Hepatocyte (in vitro differentiated cells): Measurements from ENCODE around the gene FFAR4. TPM values are rescaled to one million over a fixed set of nuclear protein-coding genes. Genes with fewer than 3 reads are reported as not detected.
A peak's percentile ranks its signal among the peaks of the same experiment; 100 is the strongest.

Experiments
- DNase-seq: peaks from one replicate; pipeline ENCODE4 v3.0.0-alpha.2; 2016; ENCODE audit warnings: low spot score
- H2AFZ ChIP-seq: fragments of 200-600 bp; sonication (generic); 2 replicates; pipeline ENCODE4 v1.6.0; 2016; ENCODE audit warnings: antibody characterized with exemption, mild to moderate bottlenecking
- H3K27ac ChIP-seq: fragments of 200-600 bp; sonication (generic); 2 replicates; pipeline ENCODE4 v1.5.1; 2016; ENCODE audit warnings: mild to moderate bottlenecking
- H3K27me3 ChIP-seq: fragments of 200-600 bp; sonication (generic); 2 replicates; pipeline ENCODE4 v1.6.1; 2016
- H3K36me3 ChIP-seq: fragments of 200-600 bp; sonication (generic); replicated peaks from 2 replicates; pipeline ENCODE4 v1.5.1; 2016; ENCODE audit warnings: low read depth; ENCODE audit not compliant: insufficient read depth
- H3K4me1 ChIP-seq: fragments of 200-600 bp; sonication (generic); 2 replicates; pipeline ENCODE4 v1.5.1; 2016; ENCODE audit warnings: mild to moderate bottlenecking, moderate library complexity; ENCODE audit not compliant: insufficient read depth
- H3K4me2 ChIP-seq: fragments of 200-600 bp; sonication (generic); 2 replicates; pipeline ENCODE4 v1.6.0; 2016
- H3K4me3 ChIP-seq: fragments of 200-600 bp; sonication (generic); 2 replicates; pipeline ENCODE4 v1.5.1; 2016; ENCODE audit warnings: mild to moderate bottlenecking
- H3K79me2 ChIP-seq: fragments of 200-600 bp; sonication (generic); 2 replicates; pipeline ENCODE4 v1.6.0; 2017; ENCODE audit warnings: mild to moderate bottlenecking
- H3K9me2 ChIP-seq: fragments of 200-600 bp; sonication (generic); replicated peaks from 2 replicates; pipeline ENCODE4 v1.6.0; 2017; ENCODE audit warnings: mild to moderate bottlenecking; ENCODE audit not compliant: insufficient read depth
- H3K9me3 ChIP-seq: fragments of 200-600 bp; sonication (generic); 2 replicates; pipeline ENCODE4 v1.5.1; 2016; ENCODE audit warnings: low read depth, mild to moderate bottlenecking
- H4K20me1 ChIP-seq: fragments of 200-600 bp; sonication (generic); 2 replicates; pipeline ENCODE4 v1.6.0; 2016; ENCODE audit warnings: mild to moderate bottlenecking; ENCODE audit not compliant: insufficient read depth, poor library complexity, severe bottlenecking
- CTCF ChIP-seq: fragments of 200-600 bp; sonication (generic); IDR thresholded peaks from 2 replicates; pipeline ENCODE4 v1.5.1; 2016; ENCODE audit warnings: antibody characterized with exemption, mild to moderate bottlenecking; ENCODE audit not compliant: poor library complexity
- EZH2 ChIP-seq: fragments of 200-600 bp; sonication (generic); IDR thresholded peaks from 2 replicates; pipeline ENCODE4 v1.6.1; 2016; ENCODE audit warnings: antibody characterized with exemption, mild to moderate bottlenecking, borderline replicate concordance
- EZH2phosphoT487 ChIP-seq: fragments of 200-600 bp; sonication (generic); IDR thresholded peaks from one replicate; pipeline ENCODE4 v1.6.1; 2018; ENCODE audit warnings: antibody characterized with exemption, mild to moderate bottlenecking, low read depth, moderate library complexity; ENCODE audit not compliant: unreplicated experiment, severe bottlenecking
- WGBS: methylation state at CpG from one replicate; pipeline ENCODE4 v1.1.6; 2016; ENCODE audit warnings: low lambda C conversion rate; ENCODE audit errors: missing lambda C conversion rate; 5-methylcytosine and 5-hydroxymethylcytosine counted together
- polyA plus RNA-seq: library from polyadenylated mRNA; unstranded; fragments of >200 nt; fragmentation: Nextera tagmentation; extraction: Ambion mirVana; gene quantifications from 2 replicates; pipeline ENCODE4 v1.2.1, GENCODE V29; 2016
- total RNA-seq: library from RNA; depleted of rRNA; stranded (reverse); fragments of >200 nt; gene quantifications from 2 replicates; pipeline ENCODE4 v1.2.3, GENCODE V29; 2014

The FFAR4 gene
- total and polyA plus RNA-seq, 2 experiments from 2014 or later = 0.53 TPM; not detected in 1

- WGBS = 88% methylated on average over 9 of the region's 9 CpGs
- Histone ChIP-seq H3K79me2 (no peaks in the 10 kb centered on the region), H3K4me3 (no peak overlapping the region), H3K9me2 (no peaks in the 10 kb centered on the region), H3K27me3 (peaks cover 4% of the 10 kb centered on the region), H4K20me1 (no peaks in the 10 kb centered on the region), H3K4me1 (peaks cover 9% of the 10 kb centered on the region), H3K36me3 (no peaks in the 10 kb centered on the region), H3K9me3 (no peaks in the 10 kb centered on the region), H3K4me2 (no peak overlapping the region), H2AFZ (no peak overlapping the region), H3K27ac (no peak overlapping the region)
- DNase-seq = no peak
- TF ChIP-seq CTCF (no peak), EZH2phosphoT487 (no peak), EZH2 (no peak)
Measured at GRCh38 chr10:93559490-93559889, 7.0 kb upstream of the FFAR4 start.

- H3K9me3 ChIP-seq = no peaks in the 10 kb centered on the region
- H3K4me2 ChIP-seq = no peak overlapping the region
- peaks cover 1% of the 10 kb centered on the region for H3K4me1 ChIP-seq
- no peak overlapping the region for H3K27ac ChIP-seq
- H3K79me2 ChIP-seq = no peaks in the 10 kb centered on the region
- H3K9me2 ChIP-seq = no peaks in the 10 kb centered on the region
- H3K36me3 ChIP-seq = no peaks in the 10 kb centered on the region
- DNase-seq = no peak
- WGBS = 95% methylated on average over 6 of the region's 6 CpGs
- H3K27me3 ChIP-seq = peaks cover 15% of the 10 kb centered on the region
- H3K4me3 ChIP-seq = no peak overlapping the region
- no peak overlapping the region for H2AFZ ChIP-seq
- TF ChIP-seq EZH2phosphoT487 = no peak
- TF ChIP-seq CTCF = no peak
- TF ChIP-seq EZH2 = no peak
- no peaks in the 10 kb centered on the region for H4K20me1 ChIP-seq
Measured at GRCh38 chr10:93560541-93560940, 5.9 kb upstream of the FFAR4 start.

GRCh38 chr10:93565446-93565845 lies 1.0 kb upstream of the FFAR4 start:
- Histone ChIP-seq H2AFZ (no peak overlapping the region), H3K27ac (no peak overlapping the region), H4K20me1 (no peaks in the 10 kb centered on the region), H3K9me3 (no peaks in the 10 kb centered on the region), H3K4me2 (no peak overlapping the region), H3K27me3 (peaks cover 60% of the 10 kb centered on the region), H3K4me3 (no peak overlapping the region), H3K9me2 (no peaks in the 10 kb centered on the region), H3K79me2 (no peaks in the 10 kb centered on the region), H3K36me3 (no peaks in the 10 kb centered on the region), H3K4me1 (peaks cover 3% of the 10 kb centered on the region)
- WGBS = 71% methylated on average over 3 of the region's 3 CpGs
- DNase-seq = no peak
- TF ChIP-seq EZH2phosphoT487 = no peak

- Histone ChIP-seq H3K27me3 (peaks cover 61% of the 10 kb centered on the region), H3K27ac (no peak overlapping the region), H3K4me1 (peaks cover 3% of the 10 kb centered on the region), H3K9me2 (no peaks in the 10 kb centered on the region), H4K20me1 (no peaks in the 10 kb centered on the region), H2AFZ (no peak overlapping the region), H3K36me3 (no peaks in the 10 kb centered on the region), H3K9me3 (no peaks in the 10 kb centered on the region), H3K4me3 (no peak overlapping the region), H3K4me2 (peak overlapping the region; percentile 91), H3K79me2 (no peaks in the 10 kb centered on the region)
- no peak for DNase-seq
- TF ChIP-seq EZH2phosphoT487 = no peak
- no peak for TF ChIP-seq EZH2
- TF ChIP-seq CTCF = no peak
- WGBS = 24% methylated on average over 33 of the region's 33 CpGs
Measured at GRCh38 chr10:93567277-93568104, 1.0 kb downstream of the FFAR4 start.
